CD4-positive, alpha-beta memory T cell (primary cell): ENCODE results near the gene PLPP4. TPM values are rescaled to one million over a fixed set of nuclear protein-coding genes. Genes with fewer than 3 reads are reported as not detected.

Experiments
- CTCF ChIA-PET: fragments of 350-600 bp; sonication (Branson Sonifier 250); formaldehyde crosslinking; loops from one replicate; lab custom pipeline; 2021; ENCODE audit warnings: inconsistent platforms; ENCODE audit not compliant: partially characterized antibody; lab: Charles Lee
- POLR2A ChIA-PET: fragments of 350-600 bp; sonication (Branson Sonifier 250); formaldehyde crosslinking; loops from one replicate; lab custom pipeline; 2021; ENCODE audit not compliant: partially characterized antibody; lab: Charles Lee
- DNase-seq, 5 donors: peaks; one replicate each; pipeline versions ENCODE4 v3.0.0 to v3.0.0-alpha.2; 2020 to 2022; ENCODE audit warnings: mixed read lengths in 1 of 5
- H3K27ac ChIP-seq: one replicate; pipeline ENCODE4 v1.7.0; 2013; ENCODE audit warnings: low read depth, low read length
- H3K27me3 ChIP-seq: 2 replicates; pipeline ENCODE4 v1.7.0; 2013; ENCODE audit warnings: mild to moderate bottlenecking, low read length, moderate library complexity; ENCODE audit not compliant: insufficient read depth
- H3K36me3 ChIP-seq: 2 replicates; pipeline ENCODE4 v1.7.0; 2013; ENCODE audit warnings: mild to moderate bottlenecking, low read length, moderate library complexity; ENCODE audit not compliant: insufficient read depth
- H3K4me1 ChIP-seq: 2 replicates; pipeline ENCODE4 v1.7.0; 2013; ENCODE audit warnings: mild to moderate bottlenecking, low read length, moderate library complexity; ENCODE audit not compliant: insufficient read depth
- H3K4me3 ChIP-seq, 2 donors: one replicate each; pipeline ENCODE4 v1.7.0; 2013; ENCODE audit warnings: low read length in 2 of 2, mild to moderate bottlenecking in 1 of 2
- H3K9me3 ChIP-seq, 2 donors: one replicate each; pipeline ENCODE4 v1.7.0; 2013; ENCODE audit warnings: low read length in 2 of 2, control low read depth in 1 of 2; ENCODE audit not compliant: control insufficient read depth in 1 of 2
- H3K27ac Mint-ChIP-seq, 7 donors: one replicate each; pipeline ENCODE4 v1.8.0; 2020 to 2021; ENCODE audit warnings: mixed read lengths in 7 of 7, mild to moderate bottlenecking in 6 of 7, inconsistent platforms in 3 of 7, moderate library complexity in 3 of 7
- H3K27me3 Mint-ChIP-seq, 2 donors: one replicate each; pipeline ENCODE4 v1.8.0; 2020 to 2021; ENCODE audit warnings: mixed read lengths in 2 of 2
- H3K36me3 Mint-ChIP-seq, 2 donors: one replicate each; pipeline ENCODE4 v1.8.0; 2020 to 2021; ENCODE audit warnings: mixed read lengths in 2 of 2, inconsistent platforms in 1 of 2, mild to moderate bottlenecking in 1 of 2
- H3K4me1 Mint-ChIP-seq, 4 donors: one replicate each; pipeline ENCODE4 v1.8.0; 2020 to 2021; ENCODE audit warnings: mixed read lengths in 4 of 4, mild to moderate bottlenecking in 1 of 4
- H3K4me3 Mint-ChIP-seq, 8 donors: one replicate each; pipeline ENCODE4 v1.8.0; 2020 to 2021; ENCODE audit warnings: mixed read lengths in 8 of 8, mild to moderate bottlenecking in 7 of 8, moderate library complexity in 6 of 8, inconsistent platforms in 3 of 8
- H3K9me3 Mint-ChIP-seq, 8 donors: one replicate each; pipeline ENCODE4 v1.8.0; 2020 to 2021; ENCODE audit warnings: mixed read lengths in 8 of 8, mild to moderate bottlenecking in 5 of 8, inconsistent platforms in 3 of 8, moderate library complexity in 1 of 8
- intact Hi-C: fragments of 100-400 bp; cut with micrococcal nuclease; formaldehyde crosslinking; loops from one replicate; pipeline ENCODE4 v1.15.1; 2023
- polyA plus RNA-seq, 2 donors: library from polyadenylated mRNA; unstranded; fragments of 300-500 nt; fragmentation: Illumina TruSeq; gene quantifications; one replicate each; pipeline ENCODE4 v1.2.3, GENCODE V29; 2021
- total RNA-seq, 2 experiments: library from RNA; stranded (reverse); gene quantifications; one replicate each; pipeline ENCODE4 v1.2.3, GENCODE V29; 2021

PLPP4 gene
- total and polyA plus RNA-seq, 4 experiments from 2014 or later = not detected

DNA sequence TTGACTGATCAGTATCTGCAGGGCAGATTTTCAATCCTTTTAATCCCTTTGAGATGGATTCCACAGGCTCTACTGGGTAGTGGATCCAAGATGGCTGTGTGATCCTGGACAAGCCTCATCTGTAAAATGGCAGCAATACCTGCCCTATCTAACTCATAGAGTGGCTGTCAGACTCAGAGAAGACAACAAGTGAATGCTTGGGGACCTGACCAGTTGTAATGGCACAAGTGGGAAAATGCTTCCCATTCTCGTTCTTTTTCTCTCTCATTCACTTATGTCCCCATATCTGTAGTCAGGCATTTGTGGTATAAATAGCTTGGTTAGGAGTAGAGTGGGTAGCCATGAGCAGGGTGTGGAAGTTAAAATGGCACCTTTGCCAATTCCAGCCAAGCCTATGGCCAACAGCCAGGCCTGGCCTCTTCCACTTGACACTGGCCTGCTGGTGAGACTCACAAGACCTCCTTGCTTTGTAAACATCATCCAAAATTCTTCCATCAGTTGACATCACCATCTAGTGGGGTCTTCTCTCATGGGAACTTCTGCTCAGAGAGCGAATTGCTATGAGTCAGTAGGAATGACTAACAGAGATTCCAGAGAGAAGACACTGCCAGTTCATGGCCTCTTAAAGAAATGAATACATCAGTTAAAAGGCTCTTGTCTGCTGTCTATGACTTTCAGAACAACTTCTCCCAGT, 150.1 kb downstream of the PLPP4 start:
- no peaks in the 10 kb centered on the region for H3K27me3 ChIP-seq
- CTCF ChIA-PET = no interaction called here
- H3K36me3 ChIP-seq = no peaks in the 10 kb centered on the region
- peaks cover 0 to 1% of the 10 kb centered on the region in 2 donors for H3K27me3 Mint-ChIP-seq
- H3K27ac Mint-ChIP-seq = no peak overlapping the region
- H3K4me3 ChIP-seq = no peak overlapping the region
- no peaks in the 10 kb centered on the region for H3K36me3 Mint-ChIP-seq
- no peaks in the 10 kb centered on the region for H3K9me3 ChIP-seq
- no peaks in the 10 kb centered on the region for H3K4me1 ChIP-seq
- peaks cover 0 to 5% (median under 1%) of the 10 kb centered on the region in 8 donors for H3K9me3 Mint-ChIP-seq
- H3K4me1 Mint-ChIP-seq = no peaks in the 10 kb centered on the region
- H3K4me3 Mint-ChIP-seq = no peak overlapping the region
- POLR2A ChIA-PET = no interaction called here
- H3K27ac ChIP-seq = no peak overlapping the region
- DNase-seq = no peak
- intact Hi-C loops = no loop called here

DNA sequence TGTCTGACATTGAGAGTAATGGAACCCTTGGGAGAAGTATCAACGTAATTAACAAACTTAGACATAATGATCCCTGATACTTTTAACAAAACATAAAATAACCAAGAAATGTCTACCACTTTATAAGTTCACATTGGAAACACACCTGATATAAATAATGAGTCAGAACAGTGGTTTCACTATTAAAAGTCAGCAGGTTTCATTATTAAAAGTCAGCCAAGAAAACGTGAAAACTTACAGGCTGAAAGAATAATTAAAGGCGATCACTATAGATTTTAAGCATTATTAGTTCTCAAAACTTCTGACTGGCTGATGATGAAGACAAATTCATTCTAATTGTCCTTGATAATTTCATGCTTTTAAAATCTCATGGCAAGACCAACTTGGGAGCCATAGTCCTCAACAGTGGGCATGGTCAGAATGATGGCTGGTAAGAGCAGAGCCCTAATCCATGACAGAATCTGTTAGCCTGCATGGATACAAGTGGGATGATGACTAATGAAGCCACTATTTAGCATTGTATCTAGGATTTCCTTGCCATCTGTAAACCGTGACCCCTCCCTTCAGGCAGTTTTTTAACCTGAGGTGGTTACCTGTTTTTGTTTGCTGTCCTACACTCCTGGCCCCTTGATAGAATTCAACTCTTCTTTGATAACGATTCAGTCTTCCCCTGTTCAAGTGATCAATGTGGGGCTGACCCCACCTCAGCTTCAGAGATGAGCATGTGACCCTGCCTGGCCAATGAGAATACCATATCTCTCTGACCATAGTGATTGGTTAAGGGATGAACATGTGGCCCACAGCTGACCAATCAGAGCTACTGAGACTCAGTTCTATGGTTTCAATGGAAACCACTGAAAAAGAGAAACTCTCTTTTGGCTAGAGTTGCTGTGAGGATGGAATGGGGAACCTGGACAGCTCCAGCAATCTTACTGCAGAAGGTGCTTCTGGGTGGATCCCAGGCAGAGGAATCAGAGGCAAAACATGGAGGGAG, 151.0 kb downstream of the PLPP4 start:
- Mint-ChIP-seq H3K4me1 (no peaks in the 10 kb centered on the region), H3K27ac (no peak overlapping the region), H3K36me3 (no peaks in the 10 kb centered on the region), H3K9me3 (peaks cover 0 to 4% (median under 1%) of the 10 kb centered on the region in 8 donors), H3K27me3 (peaks cover 0 to 1% of the 10 kb centered on the region in 2 donors), H3K4me3 (no peak overlapping the region)
- Histone ChIP-seq H3K27me3 (no peaks in the 10 kb centered on the region), H3K36me3 (no peaks in the 10 kb centered on the region), H3K9me3 (no peaks in the 10 kb centered on the region), H3K4me3 (no peak overlapping the region), H3K4me1 (no peaks in the 10 kb centered on the region), H3K27ac (no peak overlapping the region)
- CTCF ChIA-PET = no interaction called here
- DNase-seq = no peak
- POLR2A ChIA-PET = no interaction called here
- intact Hi-C loops = no loop called here

DNA sequence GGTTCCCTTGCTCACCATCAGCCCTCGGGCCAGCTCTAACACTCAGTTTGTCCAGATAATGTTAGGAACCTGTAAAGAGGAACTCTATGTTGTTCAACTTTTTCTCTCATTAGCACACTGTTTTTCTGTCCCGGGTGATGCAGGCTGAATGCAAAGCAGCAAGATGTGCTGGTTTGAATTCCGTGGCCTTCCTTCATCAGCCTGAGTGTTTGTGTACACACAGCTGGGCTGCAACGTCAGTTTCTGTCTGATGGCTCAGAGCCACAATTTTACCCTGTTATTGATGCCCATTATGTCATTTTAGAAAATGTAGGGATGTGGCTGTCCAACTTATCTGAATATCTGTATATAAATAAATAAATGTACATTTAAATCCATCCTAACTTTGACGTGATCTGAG, 152.0 kb downstream of the PLPP4 start:
- CTCF ChIA-PET = no interaction called here
- Mint-ChIP-seq H3K9me3 (peaks cover 0 to 3% (median under 1%) of the 10 kb centered on the region in 8 donors), H3K27ac (no peak overlapping the region), H3K27me3 (peaks cover 0 to 3% of the 10 kb centered on the region in 2 donors), H3K4me1 (no peaks in the 10 kb centered on the region), H3K4me3 (no peak overlapping the region), H3K36me3 (no peaks in the 10 kb centered on the region)
- Histone ChIP-seq H3K27ac (no peak overlapping the region), H3K36me3 (no peaks in the 10 kb centered on the region), H3K4me1 (no peaks in the 10 kb centered on the region), H3K9me3 (no peaks in the 10 kb centered on the region), H3K4me3 (no peak overlapping the region), H3K27me3 (no peaks in the 10 kb centered on the region)
- intact Hi-C loops = no loop called here
- POLR2A ChIA-PET = no interaction called here
- DNase-seq = no peak

DNA sequence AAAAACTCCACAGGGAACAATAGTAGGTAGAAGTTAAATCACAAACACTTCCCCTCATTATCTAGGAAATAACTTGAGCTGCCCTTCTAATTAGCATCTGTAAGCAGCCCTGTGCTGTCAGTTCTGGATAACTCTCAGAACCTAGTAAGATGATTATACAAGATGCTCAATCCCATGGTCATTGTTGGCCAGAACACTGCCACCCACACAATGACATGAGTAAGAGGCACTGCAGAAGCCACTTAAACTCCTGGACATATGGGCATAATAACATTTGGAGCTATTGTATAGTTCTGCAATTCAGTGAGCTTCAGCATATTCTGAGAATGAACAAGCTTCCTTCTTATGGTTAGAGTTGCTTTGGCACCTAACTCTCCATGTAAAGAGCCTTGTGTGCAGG, 153.8 kb downstream of the PLPP4 start:
- Mint-ChIP-seq H3K4me3 (no peak overlapping the region), H3K27me3 (peaks cover 0 to 3% of the 10 kb centered on the region in 2 donors), H3K27ac (no peak overlapping the region), H3K36me3 (no peaks in the 10 kb centered on the region), H3K4me1 (no peaks in the 10 kb centered on the region), H3K9me3 (peaks cover 0 to 6% (median 3%) of the 10 kb centered on the region in 8 donors)
- no peak for DNase-seq
- POLR2A ChIA-PET = no interaction called here
- Histone ChIP-seq H3K36me3 (no peaks in the 10 kb centered on the region), H3K4me1 (no peaks in the 10 kb centered on the region), H3K4me3 (no peak overlapping the region), H3K9me3 (no peaks in the 10 kb centered on the region), H3K27me3 (no peaks in the 10 kb centered on the region), H3K27ac (no peak overlapping the region)
- intact Hi-C loops = no loop called here
- CTCF ChIA-PET = no interaction called here

DNA sequence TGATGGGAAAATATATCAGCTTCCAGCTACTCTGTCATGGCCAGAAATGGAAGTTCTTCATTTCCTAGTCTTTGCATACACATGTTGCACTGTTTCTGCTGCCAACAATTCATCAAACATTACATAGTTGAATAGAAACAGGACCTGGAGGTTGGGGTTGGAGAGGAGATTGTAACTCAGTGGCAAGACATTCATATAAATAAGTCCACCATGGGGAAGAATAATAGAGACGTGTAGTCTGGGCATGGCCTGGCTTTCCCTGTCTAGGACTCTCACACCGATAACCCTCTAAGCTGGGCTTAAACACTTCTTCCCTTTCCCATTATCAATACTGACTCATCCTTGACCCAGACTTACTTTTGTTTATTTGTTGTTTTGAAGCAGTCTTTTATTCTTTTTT, 155.7 kb downstream of the PLPP4 start:
- H3K4me3 Mint-ChIP-seq = no peak overlapping the region
- intact Hi-C loops = no loop called here
- CTCF ChIA-PET = no interaction called here
- Histone ChIP-seq H3K27me3 (no peaks in the 10 kb centered on the region), H3K9me3 (no peaks in the 10 kb centered on the region), H3K4me1 (no peaks in the 10 kb centered on the region), H3K27ac (no peak overlapping the region), H3K36me3 (no peaks in the 10 kb centered on the region), H3K4me3 (no peak overlapping the region)
- H3K27me3 Mint-ChIP-seq = peaks cover 0 to 3% of the 10 kb centered on the region in 2 donors
- no peak for DNase-seq
- no peak overlapping the region for H3K27ac Mint-ChIP-seq
- H3K36me3 Mint-ChIP-seq = no peaks in the 10 kb centered on the region
- H3K4me1 Mint-ChIP-seq = no peaks in the 10 kb centered on the region
- POLR2A ChIA-PET = no interaction called here
- H3K9me3 Mint-ChIP-seq = peaks cover 0 to 12% (median 7%) of the 10 kb centered on the region in 8 donors

DNA sequence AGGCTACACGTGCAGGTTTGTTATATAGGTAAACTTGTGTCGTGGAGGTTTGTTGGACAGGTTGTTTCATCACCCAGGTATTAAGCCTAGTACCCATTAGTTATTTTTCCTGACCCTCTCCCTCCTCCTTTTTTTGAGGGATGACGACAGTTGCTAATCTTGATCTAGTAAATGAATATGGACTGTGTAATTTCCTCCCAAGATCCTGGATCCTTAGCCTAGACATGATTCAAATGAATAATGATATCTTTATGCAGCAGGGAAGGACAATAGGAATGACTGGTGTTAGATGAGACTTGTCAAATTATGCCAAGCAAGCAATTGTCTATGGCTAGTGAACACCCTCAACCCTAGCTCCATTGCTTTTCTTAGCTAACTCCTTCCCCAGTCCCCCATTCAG, 156.2 kb downstream of the PLPP4 start:
- DNase-seq = no peak
- Mint-ChIP-seq H3K4me1 (no peaks in the 10 kb centered on the region), H3K27me3 (peaks cover 0 to 3% of the 10 kb centered on the region in 2 donors), H3K4me3 (no peak overlapping the region), H3K9me3 (peaks cover 0 to 12% (median 7%) of the 10 kb centered on the region in 8 donors), H3K27ac (no peak overlapping the region), H3K36me3 (no peaks in the 10 kb centered on the region)
- Histone ChIP-seq H3K9me3 (no peaks in the 10 kb centered on the region), H3K4me3 (no peak overlapping the region), H3K4me1 (no peaks in the 10 kb centered on the region), H3K27ac (no peak overlapping the region), H3K27me3 (no peaks in the 10 kb centered on the region), H3K36me3 (no peaks in the 10 kb centered on the region)
- POLR2A ChIA-PET = no interaction called here
- intact Hi-C loops = no loop called here
- CTCF ChIA-PET = no interaction called here

DNA sequence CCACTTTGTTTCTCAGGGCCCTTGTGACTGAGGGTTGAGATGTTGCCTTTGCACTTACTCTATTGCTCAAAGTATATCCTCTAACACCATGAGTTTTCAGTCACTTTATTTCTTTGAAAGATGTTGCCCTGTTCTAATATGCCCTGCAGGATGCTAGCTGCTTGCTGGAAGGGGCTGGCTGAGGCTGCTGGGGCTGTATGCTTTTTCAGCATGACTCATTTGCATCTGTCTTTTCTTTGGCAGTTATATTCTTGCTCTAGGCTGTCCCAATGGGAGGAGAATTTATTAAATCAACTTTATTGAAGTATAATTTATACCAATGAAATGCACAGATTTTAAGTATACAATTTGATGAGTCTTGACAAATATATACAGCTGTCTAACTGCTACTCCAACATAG, 157.7 kb downstream of the PLPP4 start:
- Mint-ChIP-seq H3K9me3 (peaks cover 0 to 12% (median 8%) of the 10 kb centered on the region in 8 donors), H3K27ac (no peak overlapping the region), H3K27me3 (peaks cover 0 to 3% of the 10 kb centered on the region in 2 donors), H3K36me3 (no peaks in the 10 kb centered on the region), H3K4me1 (no peaks in the 10 kb centered on the region), H3K4me3 (no peak overlapping the region)
- Histone ChIP-seq H3K36me3 (no peaks in the 10 kb centered on the region), H3K4me3 (no peak overlapping the region), H3K27ac (no peak overlapping the region), H3K4me1 (no peaks in the 10 kb centered on the region), H3K9me3 (no peaks in the 10 kb centered on the region), H3K27me3 (no peaks in the 10 kb centered on the region)
- DNase-seq = no peak
- ChIA-PET POLR2A (no interaction called here), CTCF (no interaction called here)
- intact Hi-C loops = no loop called here
